ENCODE results near the gene SMU1.

DNA sequence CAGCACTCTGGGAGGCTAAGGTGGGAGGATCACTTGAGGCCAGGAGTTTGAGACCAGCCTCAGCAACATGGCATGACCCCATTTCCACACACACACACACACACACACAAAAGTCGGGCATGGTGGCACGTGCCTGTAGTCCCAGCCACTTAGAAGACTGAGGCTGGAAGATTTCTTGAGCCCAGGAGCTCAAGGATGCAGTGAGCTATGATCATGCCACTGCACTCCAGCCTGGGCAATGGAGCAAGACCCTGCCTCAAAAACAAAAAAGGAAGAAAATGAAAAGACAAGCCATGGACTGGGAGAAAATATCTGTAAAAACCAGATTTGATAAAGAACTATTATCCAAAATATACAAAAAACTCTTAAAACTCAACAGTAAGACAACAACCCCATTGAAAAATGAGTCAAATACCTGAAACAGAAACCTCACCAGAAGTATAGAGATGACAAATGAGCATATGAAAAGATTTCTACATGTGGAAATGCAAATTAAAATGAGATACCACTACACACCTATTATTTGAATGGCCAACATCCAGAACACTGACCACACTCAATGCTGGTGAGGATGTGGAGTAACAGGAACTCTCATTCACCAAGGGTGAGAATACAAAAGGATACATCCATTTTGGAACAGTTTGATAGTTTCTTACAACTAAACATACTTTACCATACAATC is 26.7 kb downstream of the SMU1 start:
- no peak for TF ChIP-seq CTCF (IDR thresholded peaks at IDR 0.05; ENCODE audit: poor library complexity)
- no peak for TF ChIP-seq EZH2 (IDR thresholded peaks at IDR 0.05; ENCODE audit: borderline replicate concordance)

All from hepatocyte (in vitro differentiated cells).